Ovary (tissue), 3 donors: ENCODE data around the gene PMM2.

Source experiments
- POLR2A ChIP-seq: fragments of 450-650 bp; IDR thresholded peaks from one replicate; pipeline ENCODE4 v1.6.1; 2017; ENCODE audit warnings: antibody characterized with exemption, mild to moderate bottlenecking, moderate library complexity
- TF ChIP-seq, protein P1 (sequence below), 3 donors: fragments of 450-650 bp in 2 of 3; fragments of 200-600 bp in 1 of 3; IDR thresholded peaks; one replicate each; pipeline versions ENCODE4 v1.5.1 to v1.8.0; 2016 to 2022; ENCODE audit warnings: antibody characterized with exemption in 3 of 3, mild to moderate bottlenecking in 1 of 3
- donor health status: DM: no; HTN: no; CAD: no.

GRCh38 chr16:8804313-8804712 is 6.7 kb downstream of the PMM2 start:
- TF ChIP-seq, protein P1, sequence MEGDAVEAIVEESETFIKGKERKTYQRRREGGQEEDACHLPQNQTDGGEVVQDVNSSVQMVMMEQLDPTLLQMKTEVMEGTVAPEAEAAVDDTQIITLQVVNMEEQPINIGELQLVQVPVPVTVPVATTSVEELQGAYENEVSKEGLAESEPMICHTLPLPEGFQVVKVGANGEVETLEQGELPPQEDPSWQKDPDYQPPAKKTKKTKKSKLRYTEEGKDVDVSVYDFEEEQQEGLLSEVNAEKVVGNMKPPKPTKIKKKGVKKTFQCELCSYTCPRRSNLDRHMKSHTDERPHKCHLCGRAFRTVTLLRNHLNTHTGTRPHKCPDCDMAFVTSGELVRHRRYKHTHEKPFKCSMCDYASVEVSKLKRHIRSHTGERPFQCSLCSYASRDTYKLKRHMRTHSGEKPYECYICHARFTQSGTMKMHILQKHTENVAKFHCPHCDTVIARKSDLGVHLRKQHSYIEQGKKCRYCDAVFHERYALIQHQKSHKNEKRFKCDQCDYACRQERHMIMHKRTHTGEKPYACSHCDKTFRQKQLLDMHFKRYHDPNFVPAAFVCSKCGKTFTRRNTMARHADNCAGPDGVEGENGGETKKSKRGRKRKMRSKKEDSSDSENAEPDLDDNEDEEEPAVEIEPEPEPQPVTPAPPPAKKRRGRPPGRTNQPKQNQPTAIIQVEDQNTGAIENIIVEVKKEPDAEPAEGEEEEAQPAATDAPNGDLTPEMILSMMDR (IDR thresholded peaks at IDR 0.05), result no peak
- TF ChIP-seq POLR2A, result no peak
